Epithelial cell of proximal tubule (primary cell): Measurements from ENCODE around the gene B3GNT3. TPM values are rescaled to one million over a fixed set of nuclear protein-coding genes. Genes with fewer than 3 reads are reported as not detected.

Experiments used
- DNase-seq: peaks from one replicate; pipeline ENCODE4 v3.0.0-alpha.2; 2011; ENCODE audit warnings: low read depth
- H3K4me3 ChIP-seq: 2 replicates; pipeline ENCODE4 v1.5.1; 2011; ENCODE audit warnings: low read depth, mild to moderate bottlenecking, low read length
- CTCF ChIP-seq: conservative IDR thresholded peaks from 2 replicates; pipeline ENCODE4 v1.5.1; 2012; ENCODE audit warnings: low read depth, mild to moderate bottlenecking, low read length
- total RNA-seq: library from RNA; depleted of rRNA; stranded (reverse); fragments of >200 nt; gene quantifications from 2 replicates; pipeline ENCODE4 v1.2.3, GENCODE V29; 2015

Gene B3GNT3
- total RNA-seq, 1 donor from 2014 or later, result 17.3 TPM

- no peak for DNase-seq
- TF ChIP-seq CTCF, result no peak
- H3K4me3 ChIP-seq, result no peak overlapping the region
Measured at GRCh38 chr19:17752865-17753639, 41.9 kb upstream of the B3GNT3 start.

GRCh38 chr19:17753976-17754375, 41.0 kb upstream of the B3GNT3 start:
- no peak for DNase-seq
- TF ChIP-seq CTCF, result no peak
- no peak overlapping the region for H3K4me3 ChIP-seq

GRCh38 chr19:17754634-17755442, 40.1 kb upstream of the B3GNT3 start:
- no peak for TF ChIP-seq CTCF
- H3K4me3 ChIP-seq, result no peak overlapping the region
- no peak for DNase-seq

GRCh38 chr19:17755443-17755890, 39.5 kb upstream of the B3GNT3 start:
- no peak for TF ChIP-seq CTCF
- H3K4me3 ChIP-seq, result no peak overlapping the region
- no peak for DNase-seq

- DNase-seq, result no peak
- H3K4me3 ChIP-seq, result no peak overlapping the region
- TF ChIP-seq CTCF, result no peak
Measured at GRCh38 chr19:17755977-17756670, 38.8 kb upstream of the B3GNT3 start.

GRCh38 chr19:17757125-17757524, 37.8 kb upstream of the B3GNT3 start:
- TF ChIP-seq CTCF, result no peak
- H3K4me3 ChIP-seq, result no peak overlapping the region
- DNase-seq, result no peak
